Lung (tissue), 12 donors: ENCODE data around the gene HDLBP. TPM values are rescaled to one million over a fixed set of nuclear protein-coding genes. Genes with fewer than 3 reads are reported as not detected.
"Not testable (repeated sequence)": the region's sequence is repeated elsewhere in the genome, so short reads cannot be mapped to it uniquely, and the experiment has no call there.

Source experiments
- ATAC-seq: fragments of 200-7000 bp; cut with Tn5 transposase; one replicate; pipeline ENCODE4 v1.9.1; 2020; ENCODE audit warnings: moderate number of reproducible peaks; ENCODE audit not compliant: insufficient read depth, low FRiP score
- DNase-seq, 3 donors: peaks; one replicate each; pipeline ENCODE4 v3.0.0-alpha.2; 2013 to 2017
- H3K27ac ChIP-seq, 2 donors: one replicate each; pipeline ENCODE4 v1.5.1; 2013; ENCODE audit warnings: mild to moderate bottlenecking in 2 of 2, moderate library complexity in 2 of 2, control low read depth in 1 of 2, inconsistent platforms in 1 of 2, low read depth in 1 of 2, low read length in 1 of 2
- H3K27me3 ChIP-seq, 3 donors: one replicate each; pipeline ENCODE4 v1.5.1; 2013; ENCODE audit warnings: low read length in 2 of 3; ENCODE audit not compliant: control insufficient read depth in 3 of 3, insufficient read depth in 3 of 3
- H3K36me3 ChIP-seq, 4 donors: one replicate each; pipeline ENCODE4 v1.5.1; 2013; ENCODE audit warnings: low read length in 4 of 4, mild to moderate bottlenecking in 1 of 4, moderate library complexity in 1 of 4; ENCODE audit not compliant: control insufficient read depth in 4 of 4, insufficient read depth in 4 of 4
- H3K4me1 ChIP-seq, 5 donors: one replicate each; pipeline ENCODE4 v1.5.1; 2013; ENCODE audit warnings: low read length in 5 of 5, mild to moderate bottlenecking in 2 of 5, moderate library complexity in 1 of 5; ENCODE audit not compliant: control insufficient read depth in 5 of 5, insufficient read depth in 5 of 5
- H3K4me3 ChIP-seq: one replicate; pipeline ENCODE4 v1.5.1; 2013; ENCODE audit warnings: mild to moderate bottlenecking, control low read depth, moderate library complexity
- H3K9ac ChIP-seq, 2 donors: one replicate each; pipeline ENCODE4 v1.5.1; 2013; ENCODE audit warnings: low read length in 2 of 2, control low read depth in 1 of 2; ENCODE audit not compliant: insufficient read depth in 1 of 2
- H3K9me3 ChIP-seq, 4 donors: one replicate each; pipeline ENCODE4 v1.5.1; 2013; ENCODE audit warnings: low read length in 3 of 4, mild to moderate bottlenecking in 1 of 4, moderate library complexity in 1 of 4; ENCODE audit not compliant: control insufficient read depth in 4 of 4, insufficient read depth in 3 of 4
- CTCF ChIP-seq: IDR thresholded peaks from 2 replicates; pipeline ENCODE4 v1.5.1; 2012; ENCODE audit warnings: mild to moderate bottlenecking; ENCODE audit errors: control extremely low read depth, extremely low read depth
- WGBS, 2 donors: extraction: QIAGEN DNeasy Blood & Tissue Kit; methylation state at CpG; one replicate each; pipeline ENCODE4 v1.1.7; 2013; 5-methylcytosine and 5-hydroxymethylcytosine counted together
- polyA plus RNA-seq, 2 donors: library from polyadenylated mRNA; stranded (reverse); fragments of 200-250 nt; gene quantifications; one replicate each; pipeline ENCODE4 v1.2.1, GENCODE V29; 2013
- total RNA-seq, 2 donors: library from RNA; depleted of rRNA in 1 of 2; stranded (reverse); fragments of >200 nt in 1 of 2; gene quantifications; one replicate each; pipeline ENCODE4 v1.2.1, GENCODE V29; 2014 to 2021
- donor health status: control.
- donor health status: control.
- donor health status: Bipolar disorder and iron deficiency.
- donor health status: healthy.
- donor health status: DM: yes; HTN: yes; CAD: no.

Gene HDLBP
- total and polyA plus RNA-seq, 4 donors, result 165 to 595 (median 316) TPM

DNA sequence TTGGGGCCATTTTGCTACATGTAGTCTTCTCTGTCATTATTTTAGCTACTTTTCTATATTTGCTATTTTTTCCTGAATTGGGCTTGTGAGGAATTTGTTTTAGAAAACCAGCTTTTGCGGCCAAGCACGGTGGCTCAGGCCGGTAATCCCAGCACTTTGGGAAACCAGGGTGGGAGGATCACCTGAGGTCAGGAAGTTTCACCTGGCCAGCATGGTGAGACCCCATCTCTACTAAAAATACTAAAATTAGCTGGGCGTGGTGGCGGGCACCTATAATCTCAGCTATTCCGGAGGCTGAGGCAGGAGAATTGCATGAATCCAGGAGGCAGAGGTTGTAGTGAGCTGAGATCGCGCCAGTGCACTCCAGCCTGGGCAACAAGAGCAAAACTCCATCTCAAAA, 4.9 kb upstream of the HDLBP start:
- Histone ChIP-seq H3K4me3 (no peak overlapping the region), H3K4me1 (peaks cover 6 to 63% (median 22%) of the 10 kb centered on the region in 5 donors), H3K27ac (no peak overlapping the region), H3K27me3 (no peaks in the 10 kb centered on the region), H3K9ac (no peak overlapping the region), H3K36me3 (peaks cover 2 to 17% (median 8%) of the 10 kb centered on the region in 4 donors), H3K9me3 (no peaks in the 10 kb centered on the region)
- 94 to 95% methylated on average over 8 of the region's 8 CpGs for WGBS, 2 donors
- no peak for ATAC-seq
- TF ChIP-seq CTCF, result no peak
- DNase-seq, result no peak

- not testable (repeated sequence) for DNase-seq, H3K27ac ChIP-seq, H3K9me3 ChIP-seq, H3K4me3 ChIP-seq, H3K27me3 ChIP-seq, H3K9ac ChIP-seq, ATAC-seq
- Histone ChIP-seq H3K36me3 (peaks cover 0 to 14% (median 5%) of the 10 kb centered on the region in 4 donors), H3K4me1 (peaks cover 6 to 67% (median 23%) of the 10 kb centered on the region in 5 donors)
- 92 to 93% methylated on average over 6 of the region's 6 CpGs for WGBS, 2 donors
Observed at GRCh38 chr2:241318830-241319229, 3.4 kb upstream of the HDLBP start.

DNA sequence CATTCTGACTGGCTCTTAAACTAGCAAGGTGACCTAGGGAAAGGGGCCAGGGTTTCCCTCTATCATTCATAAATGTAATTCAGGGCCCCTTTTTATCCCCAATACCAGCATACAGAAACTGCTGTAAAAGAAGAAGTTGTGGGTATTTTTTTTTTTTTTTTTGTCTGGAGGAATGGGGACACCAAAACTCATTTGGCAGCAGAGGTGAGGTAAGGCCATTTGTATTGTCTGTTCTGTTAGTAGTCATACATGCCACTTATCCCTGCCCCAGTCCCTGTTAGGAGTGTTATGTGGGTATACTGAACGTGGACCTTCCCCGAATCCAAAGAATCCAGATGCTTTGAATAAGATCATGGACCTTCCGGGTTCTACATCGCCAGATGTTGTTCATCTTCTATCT, 1.9 kb upstream of the HDLBP start:
- WGBS, 2 donors, result 64 to 74% methylated on average over 4 of the region's 4 CpGs
- ATAC-seq (no peak), DNase-seq (no peak)
- no peaks in the 10 kb centered on the region for H3K27me3 ChIP-seq
- H3K9me3 ChIP-seq, result no peaks in the 10 kb centered on the region
- peak overlapping the region; percentile 93 to 99 for H3K9ac ChIP-seq
- H3K36me3 ChIP-seq, result peaks cover 0 to 14% (median 4%) of the 10 kb centered on the region in 4 donors
- H3K4me1 ChIP-seq, result peaks cover 6 to 59% (median 30%) of the 10 kb centered on the region in 5 donors
- H3K4me3 ChIP-seq, result no peak overlapping the region
- no peak for TF ChIP-seq CTCF
- peak overlapping the region in 1 of 2 donors; percentile 21 for H3K27ac ChIP-seq

GRCh38 chr2:241316825-241317224, 1.4 kb upstream of the HDLBP start:
- Histone ChIP-seq H3K9ac (peak overlapping the region; percentile 93 to 99), H3K4me1 (peaks cover 6 to 57% (median 28%) of the 10 kb centered on the region in 5 donors), H3K9me3 (no peaks in the 10 kb centered on the region), H3K27me3 (no peaks in the 10 kb centered on the region), H3K4me3 (peak overlapping the region; percentile 76), H3K27ac (peak overlapping the region; percentile 90 to 92), H3K36me3 (peaks cover 0 to 14% (median 4%) of the 10 kb centered on the region in 4 donors)
- DNase-seq (peak in 1 of 3 donors; percentile 23), ATAC-seq (no peak)
- WGBS, 2 donors, result 13 to 15% methylated on average over 4 of the region's 4 CpGs
- no peak for TF ChIP-seq CTCF
